BJ (cell line): Measurements from ENCODE around the gene PHACTR2. TPM values are rescaled to one million over a fixed set of nuclear protein-coding genes. Genes with fewer than 3 reads are reported as not detected.
A peak's percentile ranks its signal among the peaks of the same experiment; 100 is the strongest.

Experiments used
- CTCF ChIA-PET: fragments of 350-600 bp; formaldehyde crosslinking; extraction: SDS; loops from one replicate; lab custom pipeline; 2021; ENCODE audit warnings: antibody characterized with exemption, inconsistent platforms; lab: Yijun Ruan, JAX
- POLR2A ChIA-PET: fragments of 300-600 bp; sonication (Branson Sonifier 250); formaldehyde crosslinking; extraction: SDS; loops from one replicate; lab custom pipeline; 2021; ENCODE audit warnings: antibody characterized with exemption; lab: Charles Lee
- DNase-seq: peaks from one replicate; pipeline ENCODE4 v3.0.0-alpha.2; 2011; ENCODE audit warnings: low read depth
- H3K27me3 ChIP-seq: 2 replicates; pipeline ENCODE4 v1.6.0; 2011; ENCODE audit warnings: low read length; ENCODE audit not compliant: control insufficient read depth, insufficient read depth
- H3K36me3 ChIP-seq: 2 replicates; pipeline ENCODE4 v1.5.1; 2011; ENCODE audit warnings: low read length; ENCODE audit not compliant: control insufficient read depth, insufficient read depth
- H3K4me3 ChIP-seq: 2 replicates; pipeline ENCODE4 v1.5.1; 2011; ENCODE audit warnings: low read depth, mild to moderate bottlenecking, control low read depth, low read length
- CTCF ChIP-seq: IDR thresholded peaks from 2 replicates; pipeline ENCODE4 v1.5.1; 2011; ENCODE audit warnings: low read depth, mild to moderate bottlenecking, control low read depth, inconsistent platforms, low read length, moderate library complexity; ENCODE audit not compliant: insufficient read depth
- polyA plus RNA-seq: library from polyadenylated mRNA; depleted of rRNA; stranded (reverse); fragments of >200 nt; gene quantifications from 2 replicates; pipeline ENCODE4 v1.2.3, GENCODE V29; 2011

The PHACTR2 gene
- polyA plus RNA-seq, 1 experiment: 26.0 TPM

- POLR2A ChIA-PET: interaction anchor here (0.5 kb wide), 1 partner anchor 331 kb away, joined by 3 read pairs; no protein-coding TSS in a partner anchor
- no peaks in the 10 kb centered on the region; the same call in 1 of the 2 replicates for H3K36me3 ChIP-seq
Observed at GRCh38 chr6:143673669-143674068, 4.1 kb upstream of the PHACTR2 start.

GRCh38 chr6:143674483-143675381 is 3.0 kb upstream of the PHACTR2 start:
- H3K4me3 ChIP-seq: no peak overlapping the region
- CTCF ChIA-PET: interaction anchor here (0.7 kb wide), 1 partner anchor 359 kb away, joined by 3 read pairs; no protein-coding TSS in a partner anchor
- H3K36me3 ChIP-seq: no peaks in the 10 kb centered on the region; the same call in 1 of the 2 replicates
- H3K27me3 ChIP-seq: no peaks in the 10 kb centered on the region
- no peak for TF ChIP-seq CTCF
- POLR2A ChIA-PET: no interaction called here
- DNase-seq: no peak

More at GRCh38 chr6:143673669-143674068, 4.1 kb upstream of the PHACTR2 start:
- Histone ChIP-seq H3K27me3 (no peaks in the 10 kb centered on the region), H3K4me3 (no peak overlapping the region)
- TF ChIP-seq CTCF: no peak
- DNase-seq: peak; percentile 43
- CTCF ChIA-PET: no interaction called here

- Histone ChIP-seq H3K4me3 (no peak overlapping the region), H3K36me3 (no peaks in the 10 kb centered on the region; the same call in 1 of the 2 replicates), H3K27me3 (no peaks in the 10 kb centered on the region)
- DNase-seq: no peak
- ChIA-PET POLR2A (no interaction called here), CTCF (no interaction called here)
- TF ChIP-seq CTCF: no peak
Observed at GRCh38 chr6:143675382-143675900, 2.3 kb upstream of the PHACTR2 start.

- TF ChIP-seq CTCF: no peak
- ChIA-PET POLR2A (no interaction called here), CTCF (no interaction called here)
- Histone ChIP-seq H3K27me3 (no peaks in the 10 kb centered on the region), H3K4me3 (no peak overlapping the region), H3K36me3 (no peaks in the 10 kb centered on the region; the same call in 1 of the 2 replicates)
- peak; percentile 25 for DNase-seq
Observed at GRCh38 chr6:143675946-143676345, 1.8 kb upstream of the PHACTR2 start.

GRCh38 chr6:143676437-143677045 is 1.2 kb upstream of the PHACTR2 start:
- no peak for DNase-seq
- Histone ChIP-seq H3K27me3 (no peaks in the 10 kb centered on the region), H3K36me3 (no peaks in the 10 kb centered on the region; the same call in 1 of the 2 replicates), H3K4me3 (no peak overlapping the region)
- POLR2A ChIA-PET: no interaction called here
- TF ChIP-seq CTCF: no peak
- CTCF ChIA-PET: no interaction called here
